Activated CD4-positive, alpha-beta T cell treated with anti-CD3 and anti-CD28 coated beads, Interleukin-2, amount 50 U/mL, for 1 hour (primary cell): ENCODE data around the gene MOSPD2.

Source experiments
- DNase-seq: peaks from one replicate; pipeline ENCODE4 v3.0.0-alpha.2; 2020

Gene MOSPD2

DNA sequence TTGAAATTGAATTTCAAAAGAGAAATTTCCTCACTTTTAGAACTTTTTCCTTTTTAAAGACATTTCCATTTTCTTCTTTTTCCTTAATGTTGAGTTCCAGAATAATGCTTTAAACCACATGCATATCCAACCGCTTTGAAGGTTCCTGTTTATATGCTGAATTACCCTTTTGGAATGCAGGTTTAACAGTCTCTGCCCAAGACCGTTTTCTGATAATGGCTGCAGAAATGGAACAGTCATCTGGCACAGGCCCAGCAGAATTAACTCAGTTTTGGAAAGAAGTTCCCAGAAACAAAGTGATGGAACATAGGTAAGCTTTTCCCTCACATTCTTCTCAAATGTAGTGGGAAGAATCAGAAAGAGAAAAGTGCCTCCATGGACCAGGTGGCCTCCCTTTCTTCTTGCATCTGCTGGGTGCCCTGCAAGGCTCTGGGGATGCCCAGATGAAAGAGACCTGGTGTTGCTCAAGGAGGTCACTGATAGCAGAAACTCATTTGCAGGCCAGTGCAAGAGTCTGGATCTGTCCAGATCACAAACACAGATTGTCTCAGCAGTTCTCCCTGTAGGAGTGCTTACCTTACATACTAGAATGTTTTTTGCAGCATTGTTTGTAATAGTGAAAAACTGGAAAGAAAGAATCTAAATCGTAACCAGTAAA is 42.9 kb downstream of the MOSPD2 start:
- no peak for DNase-seq

DNA sequence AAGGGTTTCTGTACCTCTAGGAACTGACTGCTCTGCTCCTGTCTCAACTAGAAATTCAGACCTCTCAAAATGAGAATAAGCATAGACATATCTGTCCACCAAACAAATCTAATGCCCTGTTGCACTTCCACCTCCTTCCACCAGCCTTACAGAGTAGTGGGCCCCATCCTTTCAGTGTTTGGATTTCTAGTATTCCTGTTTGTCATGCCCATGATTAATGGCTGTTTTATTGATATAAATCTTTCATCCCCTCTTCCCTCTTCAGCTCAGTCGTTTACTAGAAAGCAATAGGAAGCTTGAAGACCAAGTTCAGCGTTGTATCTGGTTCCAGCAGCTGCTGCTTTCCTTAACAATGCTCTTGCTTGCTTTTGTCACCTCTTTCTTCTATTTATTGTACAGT is 46.2 kb downstream of the MOSPD2 start:
- DNase-seq = no peak

DNA sequence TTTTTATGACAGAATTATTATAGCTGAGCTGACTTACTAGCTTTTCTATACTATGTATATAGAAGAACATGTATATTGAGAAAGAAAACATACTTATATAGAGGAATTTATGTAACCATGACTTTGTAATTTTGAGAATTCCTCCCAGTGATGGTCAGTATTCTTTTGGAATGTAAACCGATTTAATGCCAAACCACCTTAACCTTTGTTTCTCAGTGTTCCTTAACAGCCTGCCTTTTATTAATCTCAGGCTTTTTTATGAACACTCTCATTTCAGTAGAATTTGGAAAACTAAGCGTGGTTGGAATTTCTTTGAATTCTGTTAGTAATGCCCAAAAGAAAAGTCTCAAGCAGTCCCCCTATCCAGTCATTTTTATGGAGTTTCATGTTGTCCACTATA is 47.0 kb downstream of the MOSPD2 start:
- no peak for DNase-seq

DNA sequence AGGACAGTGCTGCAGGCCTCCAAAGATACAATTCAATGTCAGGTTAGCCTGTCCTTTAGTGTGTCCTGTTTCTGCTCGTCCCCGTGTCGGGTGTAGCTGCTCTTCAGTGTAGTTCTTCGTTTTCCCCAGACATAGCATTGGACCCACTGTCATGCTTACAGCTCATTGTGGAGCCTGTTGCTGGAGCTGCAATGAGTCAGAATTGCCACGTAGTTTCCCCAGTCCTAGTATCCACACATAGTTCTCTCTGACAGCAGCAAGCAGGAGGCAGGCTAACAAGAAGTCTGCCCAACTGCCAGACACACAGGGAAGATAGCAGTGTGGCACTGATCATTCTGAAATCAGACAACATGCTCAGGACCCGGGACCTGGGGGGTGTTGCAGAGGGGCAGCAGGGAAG is 49.2 kb downstream of the MOSPD2 start:
- no peak for DNase-seq

DNA sequence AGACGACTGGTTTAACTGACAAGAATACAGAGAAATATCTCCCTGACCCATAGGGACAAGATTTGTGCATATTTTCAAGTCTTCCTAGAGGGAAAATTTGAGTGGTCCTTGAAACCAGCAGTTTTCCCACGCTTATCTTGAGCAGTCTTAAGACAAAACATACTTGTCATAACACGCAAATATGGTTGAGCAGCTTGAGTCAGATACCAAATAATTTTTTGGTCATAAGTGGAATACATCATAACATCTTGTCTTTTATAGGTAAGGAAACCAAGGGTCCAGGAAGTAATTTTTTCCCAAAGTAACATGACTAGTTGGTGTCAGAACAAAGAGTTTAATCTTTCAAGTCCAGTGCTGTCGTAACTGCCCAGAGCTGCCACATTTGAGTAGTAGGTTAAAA is 50.5 kb downstream of the MOSPD2 start:
- DNase-seq = no peak

DNA sequence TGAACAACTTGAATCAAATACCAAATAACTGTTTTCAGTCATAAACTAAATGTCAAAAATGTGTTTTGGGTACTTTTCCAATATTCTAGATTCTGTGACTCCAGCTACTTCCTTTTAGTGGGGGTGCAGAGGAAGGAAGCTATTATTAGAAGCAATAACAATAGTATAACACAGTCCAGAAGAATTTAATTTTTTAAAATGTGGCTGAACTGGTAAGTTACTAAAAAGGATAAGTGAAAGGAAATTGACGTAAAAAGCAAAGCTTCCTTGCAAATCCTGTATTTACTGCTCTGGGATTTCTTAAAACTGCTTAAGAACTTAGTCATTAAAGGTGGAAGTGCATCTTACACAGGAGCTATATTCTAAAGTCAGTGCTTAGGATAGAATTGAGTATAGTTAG is 53.2 kb downstream of the MOSPD2 start:
- no peak for DNase-seq

DNA sequence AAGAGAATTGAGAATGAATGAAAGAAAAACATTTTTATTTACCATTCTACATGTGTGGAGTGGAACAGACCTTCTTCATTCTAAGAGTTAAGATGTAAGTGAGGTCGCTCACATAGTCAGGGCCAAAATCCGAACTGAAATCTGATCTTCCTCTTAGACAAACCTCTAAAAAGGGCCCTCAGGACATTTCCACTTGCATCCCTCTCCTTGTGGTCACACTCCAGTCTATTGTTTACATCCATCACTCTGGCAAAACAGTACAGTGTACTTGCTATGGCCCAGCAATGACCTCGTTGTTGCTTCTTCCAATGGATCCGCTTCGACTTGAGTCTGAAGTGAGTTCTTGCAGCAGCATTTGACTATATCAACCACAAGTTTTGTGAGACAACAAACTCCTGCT is 54.2 kb downstream of the MOSPD2 start:
- DNase-seq = no peak

DNA sequence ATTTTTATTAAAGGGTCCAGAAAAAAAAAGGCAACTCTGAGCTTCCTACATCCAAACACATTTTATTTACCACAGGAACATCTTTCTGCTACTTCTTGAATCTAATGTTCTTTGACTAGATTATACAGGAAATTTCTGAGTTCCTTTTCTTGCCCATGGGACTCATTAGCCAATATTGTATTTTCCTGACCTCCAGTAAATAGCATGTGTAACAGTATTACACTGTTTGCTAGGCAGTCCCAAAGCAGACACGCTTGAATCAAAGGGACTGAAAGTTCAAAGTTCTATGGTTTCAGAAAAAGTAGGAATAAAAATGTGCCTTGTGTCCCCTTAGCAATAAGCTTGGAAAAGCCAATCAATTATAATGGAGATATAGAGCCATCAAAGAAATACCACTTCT is 57.4 kb downstream of the MOSPD2 start:
- DNase-seq = no peak

DNA sequence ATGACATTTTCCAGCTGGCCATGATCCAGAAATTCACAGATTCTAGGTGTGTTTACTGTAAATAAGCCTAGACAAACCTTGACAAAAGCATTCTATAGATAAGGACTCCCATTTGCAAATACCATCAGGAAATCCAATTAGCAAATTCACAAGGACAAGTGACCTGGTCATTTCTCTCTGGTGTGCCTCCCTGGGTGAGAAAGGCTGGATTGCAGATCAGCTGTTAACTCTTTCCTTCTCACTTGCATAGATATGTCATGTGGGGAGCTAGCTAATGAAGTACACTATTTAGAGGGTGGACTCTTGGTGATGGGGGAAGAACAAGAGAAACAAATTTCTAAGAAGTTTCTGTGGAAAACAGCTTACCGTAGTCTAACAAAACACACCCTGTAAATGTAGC is 58.9 kb downstream of the MOSPD2 start:
- DNase-seq = no peak

DNA sequence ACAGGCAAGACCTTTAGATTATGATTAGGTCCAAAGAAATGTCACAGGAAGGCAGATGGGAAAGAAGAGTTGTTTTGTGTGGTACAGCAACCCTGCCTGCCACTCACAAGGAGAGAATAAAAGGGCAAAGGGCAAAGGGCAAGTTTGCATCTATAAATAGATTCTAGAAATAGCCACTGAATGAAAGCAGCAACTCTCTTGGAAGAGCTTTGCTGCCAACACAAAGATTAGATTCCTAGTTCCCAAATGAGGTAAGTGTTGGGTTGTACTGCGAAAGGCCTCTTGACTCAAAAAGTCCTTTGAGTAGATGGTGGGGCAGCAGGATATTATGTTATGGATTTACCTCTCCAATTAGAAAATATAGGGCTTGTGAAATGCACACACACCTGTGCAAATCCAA is 61.2 kb downstream of the MOSPD2 start:
- DNase-seq = no peak

DNA sequence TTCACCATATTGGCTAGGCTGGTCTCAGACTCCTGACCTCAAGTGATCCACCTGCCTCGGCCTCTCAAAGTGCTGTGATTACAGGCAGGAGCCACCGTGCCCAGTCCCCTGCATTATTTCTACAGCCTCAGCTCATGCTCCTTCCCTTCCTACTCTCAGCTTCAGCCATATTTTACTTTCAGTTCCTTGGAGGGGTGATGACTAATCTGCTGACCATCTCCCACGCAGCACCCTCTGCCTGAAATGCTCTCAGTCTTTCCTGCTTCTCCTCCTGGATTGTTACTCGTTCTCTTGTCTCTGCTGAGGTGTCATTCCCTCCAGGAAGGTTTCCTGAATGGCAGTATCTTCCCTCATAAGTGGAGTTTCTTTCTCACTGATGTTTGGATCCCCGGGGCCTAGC is 63.3 kb downstream of the MOSPD2 start:
- no peak for DNase-seq

DNA sequence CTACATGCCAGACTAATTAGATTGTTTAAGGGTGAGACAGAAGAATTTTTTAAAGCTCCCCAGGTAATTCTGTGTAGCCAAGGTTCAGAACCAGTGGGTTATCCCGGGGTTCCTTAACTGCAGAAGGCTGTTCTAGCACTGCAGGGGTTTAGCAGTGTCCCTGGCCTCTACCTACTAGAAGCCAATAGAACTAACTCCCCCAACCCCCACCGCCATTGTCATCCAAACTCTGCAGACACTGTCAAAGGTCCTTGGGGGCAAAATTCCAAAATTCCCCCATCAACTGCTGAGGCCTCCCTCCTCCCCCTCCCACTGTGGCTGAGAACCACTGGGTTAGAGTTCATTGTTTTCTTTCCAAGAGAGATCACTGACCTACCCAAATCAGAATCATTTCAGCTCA is 66.4 kb downstream of the MOSPD2 start:
- no peak for DNase-seq

DNA sequence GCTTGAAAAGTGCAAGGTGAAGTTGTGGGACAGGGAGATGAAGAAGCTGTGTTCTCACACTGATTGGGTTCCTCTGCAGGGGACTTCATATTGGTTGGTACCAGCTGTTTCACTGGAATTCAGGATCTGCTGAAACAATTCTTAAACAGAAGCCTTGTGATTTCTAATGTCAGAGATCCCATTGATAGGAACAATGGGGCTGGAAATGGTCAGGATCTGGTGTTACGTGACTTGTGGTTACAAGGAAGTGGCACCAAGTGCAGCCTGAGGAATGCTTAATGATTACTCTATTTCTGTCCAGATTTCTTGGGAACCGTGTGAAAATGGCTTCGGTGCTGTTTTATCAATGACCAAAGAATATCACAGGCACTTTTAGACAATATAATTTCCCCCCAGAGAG is 68.1 kb downstream of the MOSPD2 start:
- DNase-seq = no peak

DNA sequence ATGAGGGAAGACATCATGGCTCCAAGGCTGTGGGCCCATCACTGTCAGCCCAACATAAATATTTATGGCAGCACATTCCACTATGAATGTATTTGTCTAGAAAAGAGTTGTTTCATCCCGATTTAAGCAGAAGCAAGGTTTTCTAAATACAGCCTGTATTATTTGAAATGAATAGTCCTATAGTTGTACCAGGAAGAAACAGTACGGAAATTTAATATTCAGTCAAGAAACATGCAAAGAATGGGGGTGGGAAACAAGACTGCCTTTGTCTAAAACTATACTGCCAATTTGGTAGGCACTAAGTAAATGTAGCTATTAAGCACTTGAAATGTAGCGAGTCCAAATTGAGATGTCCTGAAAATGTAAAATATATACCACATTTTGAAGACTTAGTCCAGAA is 69.1 kb downstream of the MOSPD2 start:
- no peak for DNase-seq

DNA sequence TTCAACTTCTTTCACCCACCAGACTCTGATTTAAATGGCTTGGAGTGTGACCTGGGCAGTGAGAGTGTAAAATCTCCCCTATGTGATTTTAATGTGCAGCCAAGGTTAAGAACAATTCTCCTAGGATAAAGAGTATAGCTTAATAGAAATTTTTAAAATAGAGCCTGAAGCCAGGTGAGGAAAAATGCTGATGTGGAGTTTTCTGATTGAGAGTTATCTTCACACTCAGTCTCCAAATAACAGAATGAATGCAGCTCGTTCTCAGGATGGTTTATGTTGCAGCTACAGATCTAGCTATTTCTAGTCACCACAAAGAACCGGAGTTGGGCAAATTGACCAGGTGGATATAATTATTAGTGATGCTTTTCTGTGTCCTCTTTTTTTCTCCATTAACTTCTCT is 70.7 kb downstream of the MOSPD2 start:
- DNase-seq = no peak

DNA sequence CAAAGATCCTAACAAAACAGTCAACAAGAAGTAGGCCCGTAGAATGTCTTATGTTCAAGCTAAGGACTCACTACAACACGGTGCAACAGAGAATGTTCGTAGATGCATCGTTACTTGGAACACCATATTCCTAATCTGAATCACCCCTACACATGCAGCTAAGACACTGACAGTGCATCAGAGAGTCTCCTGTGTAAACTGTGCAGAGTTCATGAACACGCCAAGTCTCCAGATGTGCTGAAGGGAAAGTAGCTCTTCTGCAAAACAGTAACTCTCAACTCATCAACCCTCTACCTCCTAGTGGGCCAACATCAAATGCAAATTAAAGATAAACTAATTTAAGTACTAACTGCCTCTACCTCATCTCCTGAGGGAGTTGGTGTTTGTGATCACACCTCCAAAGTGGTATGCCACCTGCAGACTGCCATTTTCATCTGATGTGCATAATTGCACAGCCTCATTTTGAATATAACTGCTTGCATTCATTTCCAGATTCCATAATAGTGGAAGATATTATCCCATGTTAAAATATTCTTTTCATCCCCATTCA is 73.5 kb downstream of the MOSPD2 start:
- no peak for DNase-seq

DNA sequence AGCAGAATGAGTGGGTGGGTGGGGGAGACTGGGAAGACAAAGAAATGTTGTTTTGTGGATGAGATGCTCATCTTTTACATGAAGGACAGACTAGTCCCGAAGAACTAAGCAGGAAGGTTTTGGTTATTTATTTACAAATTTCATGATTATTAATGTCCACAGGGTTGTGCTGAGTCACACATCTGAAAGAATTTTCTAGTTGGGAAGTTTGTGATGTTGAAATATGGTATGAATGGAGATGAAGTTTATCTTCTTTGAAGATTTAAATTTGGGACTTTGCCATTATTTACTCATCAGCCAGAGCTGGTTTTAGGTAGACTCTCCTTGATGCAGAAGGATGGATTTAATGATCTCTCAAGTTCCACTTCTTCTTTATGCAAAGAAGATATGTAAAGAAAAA is 75.5 kb downstream of the MOSPD2 start:
- no peak for DNase-seq

DNA sequence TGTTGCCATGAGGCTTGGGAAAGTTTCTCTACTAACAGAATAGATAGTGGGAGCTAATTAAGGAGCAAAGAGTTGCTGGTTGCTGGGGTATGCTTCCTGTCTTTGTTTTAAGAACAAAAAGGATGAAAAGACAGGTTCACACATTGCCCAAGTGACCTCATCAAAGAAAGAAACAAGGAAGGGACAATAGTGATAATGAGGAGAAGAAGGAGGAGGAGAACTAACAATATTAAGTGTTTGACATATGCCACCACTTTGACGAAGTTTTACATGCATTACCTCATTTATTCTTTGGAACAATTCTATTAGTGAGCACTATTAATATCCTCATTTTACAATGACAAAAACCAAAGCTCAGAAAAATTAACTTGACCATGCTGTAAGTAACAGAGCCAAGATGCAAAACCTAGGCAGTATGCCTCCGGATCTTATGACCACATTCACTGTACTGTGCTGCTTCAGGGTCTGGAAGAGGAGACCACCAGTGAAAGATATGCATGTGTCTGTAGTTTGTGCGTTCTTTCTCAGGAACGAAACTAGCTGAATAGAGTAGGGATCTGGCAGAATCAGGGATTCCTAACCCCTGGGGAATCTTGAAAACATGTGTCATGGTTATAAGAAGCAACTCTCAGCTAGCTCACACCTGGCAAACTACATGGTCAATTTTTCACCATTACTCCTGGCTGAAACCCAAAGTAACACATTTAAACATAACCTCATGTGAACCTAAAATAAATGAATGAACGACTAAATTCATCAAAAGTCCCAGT is 83.8 kb downstream of the MOSPD2 start:
- no peak for DNase-seq

DNA sequence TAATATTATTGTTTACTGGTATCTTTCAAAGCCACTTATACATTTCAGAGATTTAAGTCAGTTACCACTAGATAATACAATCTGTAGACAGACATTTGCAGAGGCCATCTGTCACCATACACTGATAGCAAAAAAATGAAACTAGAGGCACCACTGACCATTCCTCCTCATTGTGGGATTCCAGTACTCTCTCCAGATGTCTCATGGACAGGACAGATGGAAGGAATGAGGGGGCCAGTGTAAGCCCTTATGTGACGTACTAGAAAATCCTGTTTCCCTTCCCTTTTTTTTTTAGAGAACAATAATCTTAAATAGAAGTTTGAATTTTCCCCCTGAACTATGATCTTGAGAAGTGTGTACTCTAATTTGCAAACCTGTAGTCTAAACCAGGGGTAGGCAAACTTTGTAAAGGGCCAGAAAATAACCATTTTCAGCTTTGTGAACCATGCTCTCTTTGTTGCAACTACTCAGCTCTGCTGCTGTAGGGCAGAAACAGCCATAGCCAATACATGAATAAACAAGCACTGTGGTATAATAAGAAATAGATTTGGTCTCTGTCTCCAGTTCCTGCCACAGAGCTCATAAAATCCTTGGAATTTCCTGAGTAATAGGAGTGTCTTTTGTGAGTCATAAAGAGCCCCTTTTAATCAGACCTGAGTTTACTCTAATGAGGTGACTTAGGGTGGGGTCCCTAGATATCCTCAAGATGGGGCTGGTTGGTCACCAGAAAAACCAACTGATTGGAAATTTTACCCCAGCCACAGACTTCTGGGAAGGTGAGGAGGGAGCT is 90.4 kb downstream of the MOSPD2 start:
- DNase-seq = no peak

DNA sequence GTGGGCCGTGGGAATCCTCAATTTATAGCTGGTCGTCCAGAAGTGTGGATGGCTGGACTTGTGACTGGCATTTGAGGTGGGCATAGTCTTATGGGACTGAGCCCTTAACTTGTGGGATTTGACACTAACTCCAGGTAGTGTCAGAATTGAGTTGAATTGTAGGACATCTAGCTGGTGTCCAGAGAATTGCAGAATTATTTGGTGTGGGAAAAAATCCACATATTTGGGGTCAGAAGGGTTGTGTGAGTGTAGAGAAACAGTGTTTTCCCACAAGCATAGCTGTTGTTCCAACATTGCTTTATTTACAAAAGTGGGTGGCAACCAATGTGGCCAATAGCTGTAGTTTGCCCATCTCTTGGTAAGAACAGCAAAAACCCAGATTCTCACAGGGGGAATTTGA is 91.3 kb downstream of the MOSPD2 start:
- no peak for DNase-seq
